GM19025 (cell line): ENCODE data around the gene KIAA1958.
A peak's percentile ranks its signal among the peaks of the same experiment; 100 is the strongest.
"Not testable (repeated sequence)": the region's sequence is repeated elsewhere in the genome, so short reads cannot be mapped to it uniquely, and the experiment has no call there.

ENCODE experiments used
- ATAC-seq: cut with Tn5 transposase; IDR thresholded peaks from one replicate; pipeline ENCODE4 v1.9.1; 2021; ENCODE audit warnings: mild to moderate bottlenecking, low read depth, moderate library complexity; ENCODE audit not compliant: unreplicated experiment

The KIAA1958 gene

DNA sequence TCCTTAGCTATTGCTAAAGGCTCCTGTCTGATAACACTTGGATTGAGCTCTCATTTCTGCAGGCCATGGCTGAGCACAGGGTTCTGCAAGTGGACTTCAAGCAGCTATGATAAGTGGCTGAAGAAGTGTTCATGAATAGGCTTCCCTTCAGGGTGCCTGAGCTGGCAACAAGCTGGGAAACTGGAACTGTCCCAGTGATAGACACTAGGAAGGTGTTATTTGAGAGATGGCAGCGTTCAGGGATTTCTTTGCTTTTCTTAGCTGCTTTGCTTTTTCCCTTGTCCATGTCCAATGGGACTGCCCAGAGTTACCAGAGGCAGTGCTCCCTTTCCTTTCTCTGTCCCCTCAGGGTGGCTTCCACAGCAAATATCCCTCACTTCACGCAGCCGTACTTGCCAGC is 155.5 kb downstream of the KIAA1958 start:
- ATAC-seq: no peak

DNA sequence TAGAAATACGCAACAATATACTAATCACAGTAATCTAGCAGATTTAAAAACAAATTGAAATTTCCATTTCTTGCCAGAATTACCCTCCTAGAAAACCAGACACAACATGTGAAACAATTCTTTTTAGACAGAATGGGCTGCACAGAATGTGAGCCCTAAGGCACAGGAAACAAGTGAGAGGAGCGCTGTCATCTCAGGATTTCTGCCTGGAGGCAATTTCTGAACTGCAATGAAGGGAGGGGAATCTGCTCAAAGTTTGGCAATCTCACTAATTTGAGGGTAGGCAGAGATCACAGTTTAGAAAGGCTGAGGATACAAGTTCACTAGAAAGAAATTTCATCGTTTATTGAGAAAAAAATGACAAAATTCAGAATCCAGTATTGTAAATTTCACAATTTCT is 161.0 kb downstream of the KIAA1958 start:
- no peak for ATAC-seq

DNA sequence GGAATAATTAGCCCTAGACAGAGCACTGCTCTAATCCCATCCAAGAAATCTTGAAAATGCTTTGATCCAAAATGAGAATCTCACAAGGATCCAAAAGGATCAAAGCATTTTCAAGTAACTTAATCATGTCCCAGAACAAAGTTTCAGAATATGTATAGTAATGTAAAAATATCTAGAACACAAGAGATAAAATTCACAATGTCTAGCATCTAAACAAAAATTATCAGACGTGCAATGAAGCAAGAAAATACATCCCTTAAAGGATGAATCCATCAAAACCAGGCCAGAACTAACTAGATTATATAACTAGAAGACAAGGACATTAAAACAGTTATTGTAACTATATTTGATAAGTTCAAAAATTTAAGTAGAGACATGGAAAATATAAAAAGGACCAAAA is 162.0 kb downstream of the KIAA1958 start:
- no peak for ATAC-seq

DNA sequence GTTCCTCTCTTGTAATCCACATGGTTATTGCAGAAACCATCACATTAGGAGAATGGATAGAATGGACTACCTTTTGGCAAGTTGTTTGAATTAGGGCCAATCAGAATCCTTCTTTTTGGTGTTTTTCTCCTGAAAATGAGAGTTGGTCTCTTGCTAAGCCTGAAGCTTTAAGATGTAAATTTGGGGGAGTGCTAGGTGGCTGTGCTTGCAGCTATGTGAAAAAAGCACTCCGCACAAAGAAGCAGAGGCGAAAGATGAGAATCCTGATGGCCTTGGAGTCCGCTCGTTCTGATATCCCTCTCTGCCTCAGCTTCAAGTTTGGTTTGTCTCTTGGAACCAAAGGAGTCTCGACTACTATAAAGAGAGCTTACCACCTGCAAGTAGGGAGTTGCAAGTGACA is 167.7 kb downstream of the KIAA1958 start:
- ATAC-seq: no peak

DNA sequence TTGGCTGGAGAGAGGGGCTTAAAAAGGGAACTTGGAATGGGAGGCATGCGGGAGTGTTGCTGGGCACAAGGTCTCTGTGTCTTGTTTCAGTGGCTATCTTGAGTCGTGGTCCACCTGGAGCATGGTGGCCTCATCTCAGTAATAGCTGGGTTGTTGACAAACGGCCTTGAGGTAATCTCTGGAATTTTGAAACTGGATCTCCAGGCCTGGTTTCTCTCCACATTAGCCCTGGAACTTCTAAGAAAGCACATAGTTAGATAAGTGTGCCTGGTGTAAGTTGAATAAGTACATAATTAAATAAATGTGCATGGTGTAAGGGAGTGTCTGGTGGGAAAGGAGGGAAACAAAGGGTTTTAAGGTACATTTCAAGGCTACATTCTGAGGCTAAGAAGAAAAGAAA is 169.0 kb downstream of the KIAA1958 start:
- ATAC-seq: no peak

DNA sequence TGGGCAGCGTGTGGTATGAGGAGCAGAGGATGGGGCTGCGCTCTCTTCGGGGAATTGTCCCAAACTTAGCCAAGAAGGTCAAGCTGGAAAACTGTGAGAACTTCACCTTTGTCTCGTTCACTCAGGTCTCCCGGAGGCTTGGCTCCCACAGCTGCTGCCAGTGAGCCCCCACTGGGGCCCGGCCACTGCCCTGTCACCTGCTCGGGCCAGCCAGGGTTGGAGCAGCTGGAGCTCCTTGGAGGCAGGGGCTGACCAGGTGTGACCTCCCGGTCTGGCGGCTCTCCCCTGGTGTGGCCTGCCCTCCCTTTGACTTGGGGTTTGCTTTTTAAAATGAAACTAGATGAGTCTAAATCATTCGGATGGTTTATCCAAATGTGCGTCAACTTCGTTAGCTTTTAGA is 173.3 kb downstream of the KIAA1958 start:
- ATAC-seq: no peak

DNA sequence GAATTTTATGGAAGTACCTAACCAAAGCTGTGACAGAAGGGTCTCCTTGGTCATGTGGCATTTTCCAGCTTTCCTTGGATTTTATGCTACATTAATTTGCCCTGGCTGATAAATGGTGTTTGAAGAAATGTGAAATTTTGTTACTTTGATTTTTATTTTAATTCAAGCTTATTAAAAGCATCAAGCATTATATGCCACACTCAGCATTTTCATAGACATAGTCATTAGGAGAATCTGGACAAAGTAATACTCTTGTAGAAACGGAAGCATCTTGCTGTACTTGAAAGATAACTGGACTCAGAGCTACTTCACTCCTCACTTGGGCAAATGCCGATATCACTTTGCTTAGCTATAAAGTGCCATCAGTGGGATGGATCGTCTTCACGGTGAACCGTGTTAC is 177.1 kb downstream of the KIAA1958 start:
- no peak for ATAC-seq

DNA sequence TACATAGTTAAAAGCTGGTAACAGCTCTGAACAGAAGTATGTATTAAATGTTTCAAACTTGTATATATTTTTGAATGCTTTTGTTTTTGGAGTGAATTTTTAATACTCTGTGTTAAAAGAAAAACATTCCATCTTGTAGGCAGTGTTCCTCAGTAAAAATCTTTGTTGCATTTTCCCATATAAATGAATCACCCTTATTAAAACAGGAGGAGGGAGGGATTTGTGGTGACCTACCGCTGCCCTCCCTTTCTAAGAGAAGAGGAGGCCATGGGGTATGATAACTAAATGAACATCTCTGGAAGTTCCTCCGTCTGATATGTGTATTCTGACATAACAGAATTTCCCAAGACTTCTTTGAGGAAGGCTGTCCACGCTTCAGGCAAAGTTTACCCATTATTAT is 177.9 kb downstream of the KIAA1958 start:
- no peak for ATAC-seq

DNA sequence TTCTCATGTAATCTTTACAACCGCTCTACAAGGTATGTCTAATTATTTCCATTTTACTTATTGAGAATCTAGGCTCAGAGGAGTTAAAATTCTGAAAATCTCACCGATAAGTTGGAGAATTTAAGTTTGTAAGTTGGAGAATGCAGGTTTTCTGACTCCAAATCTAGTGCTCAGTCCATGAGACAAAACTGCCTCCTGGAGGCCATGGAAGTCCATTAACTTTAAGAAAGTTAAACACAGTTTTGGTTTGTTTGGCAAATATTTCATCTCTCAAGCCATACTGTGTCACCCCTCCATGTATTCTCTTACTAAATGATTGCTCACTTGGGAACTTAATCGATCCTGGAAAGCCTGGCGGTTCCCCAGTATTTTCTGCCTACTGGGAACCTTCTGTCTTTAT is 178.7 kb downstream of the KIAA1958 start:
- no peak for ATAC-seq

DNA sequence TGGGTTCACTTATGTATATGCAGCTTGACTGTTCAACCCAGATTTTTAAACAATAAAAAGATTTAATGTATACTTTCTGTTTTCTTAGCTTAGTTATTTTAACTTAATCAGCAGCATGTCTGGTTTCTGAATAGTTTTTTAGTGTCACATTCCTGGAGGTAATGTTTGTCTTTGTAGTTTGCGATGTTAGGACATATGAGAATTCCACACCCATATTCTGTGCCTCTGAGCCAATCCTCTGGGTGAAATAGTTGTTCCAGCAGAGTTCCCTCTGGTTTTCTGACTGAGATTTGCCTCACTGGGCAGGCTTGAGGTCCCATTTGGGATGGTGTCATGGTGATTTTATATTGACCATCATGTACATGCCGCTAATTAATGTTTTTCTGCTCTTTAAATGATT is 182.7 kb downstream of the KIAA1958 start:
- ATAC-seq: no peak

DNA sequence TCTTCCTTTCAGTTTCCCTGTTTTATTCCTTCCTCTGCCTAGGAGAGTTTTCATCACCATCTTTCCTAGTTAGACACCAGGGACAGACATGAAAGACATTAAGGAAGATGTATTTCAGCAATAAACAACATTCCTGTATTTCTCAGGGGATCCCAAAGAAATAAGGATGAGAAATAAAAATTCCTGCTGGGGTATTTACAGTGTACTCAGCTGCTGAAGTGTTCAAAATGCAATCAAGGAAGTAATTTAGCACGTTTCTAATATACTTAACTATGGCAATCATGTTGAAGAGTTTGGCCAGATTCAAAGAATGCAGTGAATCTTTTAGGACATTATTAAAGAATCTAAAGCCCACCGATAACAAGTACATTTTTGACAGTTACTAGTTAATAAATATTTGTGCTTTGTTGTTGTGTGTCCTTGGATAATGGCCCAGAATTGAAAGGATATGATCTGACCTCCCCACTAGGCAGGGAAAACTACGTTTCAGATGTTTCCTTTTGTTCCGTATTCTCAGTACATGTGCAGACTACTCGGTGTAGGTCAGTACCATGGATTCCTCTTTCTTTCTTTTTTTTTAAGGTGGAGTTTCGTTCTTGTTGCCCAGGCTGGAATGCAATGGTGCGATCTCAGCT is 184.5 kb downstream of the KIAA1958 start:
- ATAC-seq: no peak

DNA sequence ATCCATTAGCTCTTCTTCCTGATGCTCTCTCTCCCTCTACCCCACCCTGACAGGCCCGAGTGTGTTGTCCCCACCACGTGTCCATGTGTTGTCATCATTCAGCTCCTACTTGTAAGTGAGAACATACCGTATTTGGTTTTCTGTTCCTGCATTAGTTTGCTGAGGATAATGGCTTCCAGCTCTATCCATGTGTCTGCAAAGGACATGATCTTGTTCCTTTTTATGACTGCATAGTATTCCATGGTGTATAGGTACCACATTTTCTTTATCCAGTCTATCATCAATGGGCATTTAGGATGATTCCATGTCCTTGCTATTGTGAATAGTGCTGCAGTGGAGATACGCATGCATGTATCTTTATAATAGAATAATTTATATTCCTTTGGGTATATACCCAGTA is 186.6 kb downstream of the KIAA1958 start:
- ATAC-seq: not testable (repeated sequence)

DNA sequence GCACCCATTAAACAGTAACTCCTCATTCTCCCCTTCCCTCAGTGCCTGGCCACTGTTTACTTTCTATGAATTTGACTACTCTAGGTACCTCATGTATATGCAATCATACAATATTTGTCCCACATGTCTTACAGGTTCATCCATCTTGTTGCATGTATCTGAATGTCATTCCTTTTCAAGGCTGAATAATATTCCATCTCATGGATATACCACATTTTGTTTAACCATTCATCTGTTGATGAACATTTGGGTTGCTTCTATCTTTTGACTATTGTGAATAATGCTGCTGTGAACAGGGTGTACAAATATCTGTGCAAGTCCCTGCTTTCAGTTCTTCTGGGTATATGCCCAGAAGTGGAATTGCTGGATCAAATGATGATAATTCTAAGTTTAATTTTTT is 190.4 kb downstream of the KIAA1958 start:
- ATAC-seq: no peak

DNA sequence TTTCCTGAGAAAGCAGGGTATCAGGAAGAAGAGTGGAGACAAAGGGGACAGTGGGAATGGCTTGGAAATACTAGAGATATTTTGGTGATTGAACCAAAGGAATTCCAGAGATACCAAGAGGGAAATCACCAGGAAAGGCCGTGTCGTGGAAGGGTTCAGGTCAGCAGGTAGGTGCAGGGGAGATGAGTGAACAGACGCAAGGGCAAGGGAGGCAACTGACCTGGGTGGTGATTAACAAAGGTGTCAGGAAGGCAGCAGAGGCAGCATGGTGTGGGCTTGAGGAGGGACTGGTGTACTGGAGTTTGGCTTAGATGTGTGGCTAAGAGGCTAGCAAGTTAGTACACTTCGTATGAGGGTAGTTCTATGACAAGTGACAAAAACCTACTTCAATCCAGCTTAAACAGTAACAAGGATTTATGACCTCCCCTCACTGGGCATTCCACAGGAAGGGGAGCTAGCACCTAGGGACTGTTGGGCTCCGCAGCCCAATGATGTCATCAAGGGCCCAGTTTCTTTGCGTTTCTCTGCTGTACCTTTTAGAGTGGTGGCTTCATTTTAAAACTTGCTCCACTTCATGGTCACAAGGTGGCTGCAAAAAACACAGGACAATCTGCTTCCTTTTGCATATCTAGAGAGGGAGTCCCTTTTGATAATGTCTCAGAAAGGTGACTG is 194.2 kb downstream of the KIAA1958 start:
- ATAC-seq: no peak

DNA sequence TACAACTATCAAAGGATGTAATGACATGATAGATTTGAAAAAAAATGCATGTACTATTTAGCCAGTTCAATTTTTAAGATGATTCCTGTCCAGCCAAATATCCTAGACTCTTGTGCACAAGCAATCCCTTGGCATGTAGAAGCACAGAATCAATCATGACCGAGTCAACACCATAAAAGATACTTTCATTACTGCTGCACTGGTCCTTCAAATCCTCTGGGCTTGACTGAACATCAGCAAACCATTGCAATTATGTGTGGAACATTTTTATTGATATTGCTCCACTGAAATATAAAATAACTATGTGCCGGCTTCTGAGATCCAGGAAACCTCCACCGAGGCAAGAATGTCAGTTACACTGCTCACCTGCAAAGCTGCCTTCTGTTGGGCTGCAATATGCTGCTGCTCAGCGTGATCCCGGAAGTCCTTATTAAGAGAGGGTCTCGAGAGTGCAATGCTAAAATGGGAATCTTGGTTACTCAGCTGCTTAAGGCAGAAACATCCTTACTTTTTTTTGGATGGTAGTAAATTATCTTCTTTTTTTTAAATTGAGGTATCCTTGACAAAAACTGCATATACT is 202.6 kb downstream of the KIAA1958 start:
- no peak for ATAC-seq

DNA sequence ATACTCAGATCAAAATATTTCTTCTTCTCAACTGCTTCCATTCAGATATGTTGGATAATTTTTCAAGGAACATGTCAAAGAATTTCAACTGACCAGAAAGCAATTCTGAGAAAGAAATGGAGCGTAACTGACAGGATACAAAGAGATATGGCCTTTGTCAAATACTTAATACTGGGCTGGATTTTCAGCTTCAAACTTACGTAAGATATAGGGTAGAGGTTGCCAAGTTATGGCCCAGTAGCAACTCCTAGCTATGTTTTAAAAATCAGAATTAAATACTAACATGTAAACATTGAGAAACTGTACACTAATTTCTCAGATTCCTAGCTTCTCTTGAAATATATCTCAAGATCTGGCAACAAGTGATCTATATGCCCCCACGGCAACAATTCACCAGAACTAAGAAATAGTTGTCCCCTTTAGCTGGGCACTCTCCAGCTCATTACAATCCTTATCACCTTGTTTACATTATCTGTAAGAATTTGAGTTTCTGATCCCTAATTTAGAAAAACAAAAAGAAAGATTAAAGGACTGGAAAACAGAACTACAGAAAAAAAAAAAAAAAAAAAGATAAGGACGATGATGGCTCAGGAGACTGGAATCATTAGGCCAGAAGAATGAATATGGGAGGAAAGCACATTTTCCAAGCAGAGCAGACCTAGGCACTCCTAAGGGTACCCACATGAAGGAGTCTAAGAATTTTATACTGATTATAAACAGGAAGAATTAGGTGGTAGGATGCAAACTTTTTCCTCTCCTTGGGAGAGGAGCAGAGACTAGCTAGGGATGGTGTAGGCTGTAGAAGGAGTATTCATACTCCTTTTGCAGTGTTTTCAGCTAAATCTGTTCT is 208.3 kb downstream of the KIAA1958 start:
- ATAC-seq: no peak

DNA sequence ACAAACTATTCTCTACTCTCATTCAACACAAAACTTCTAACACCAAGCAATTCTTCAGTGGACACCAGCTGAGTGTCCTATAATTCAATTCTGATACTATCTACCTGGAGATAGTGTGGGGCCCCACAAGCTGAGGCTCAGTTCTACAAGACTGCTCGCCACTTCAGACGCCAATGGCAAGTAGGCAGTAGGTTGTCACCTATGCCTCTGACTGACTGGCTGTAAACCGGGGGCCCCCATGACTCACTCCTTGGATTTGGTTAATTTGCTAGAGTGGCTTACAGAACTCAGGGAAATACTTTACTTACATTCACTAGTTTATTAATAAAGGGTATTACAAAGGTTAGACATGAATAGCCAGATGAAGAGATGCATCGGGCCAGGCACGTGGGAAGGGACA is 209.8 kb downstream of the KIAA1958 start:
- ATAC-seq: no peak

DNA sequence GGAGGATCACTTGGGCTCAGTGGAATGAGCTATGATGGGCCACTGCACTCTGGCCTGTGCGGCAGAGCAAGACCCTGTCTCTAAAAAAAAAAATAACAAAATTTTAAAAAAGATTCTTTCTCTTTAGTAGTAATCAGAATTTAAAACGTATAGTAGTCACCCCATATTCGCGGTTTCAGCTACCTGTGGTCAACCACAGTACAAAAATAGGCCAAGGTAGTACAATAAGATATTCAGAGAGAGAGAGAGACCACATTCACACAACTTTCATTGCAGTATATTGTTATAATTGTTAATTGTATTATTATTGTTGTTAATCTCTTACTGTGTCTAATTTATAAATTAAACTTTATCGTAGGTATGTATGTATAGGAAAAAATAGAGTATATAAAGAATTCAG is 212.6 kb downstream of the KIAA1958 start:
- peak; percentile 64 for ATAC-seq

DNA sequence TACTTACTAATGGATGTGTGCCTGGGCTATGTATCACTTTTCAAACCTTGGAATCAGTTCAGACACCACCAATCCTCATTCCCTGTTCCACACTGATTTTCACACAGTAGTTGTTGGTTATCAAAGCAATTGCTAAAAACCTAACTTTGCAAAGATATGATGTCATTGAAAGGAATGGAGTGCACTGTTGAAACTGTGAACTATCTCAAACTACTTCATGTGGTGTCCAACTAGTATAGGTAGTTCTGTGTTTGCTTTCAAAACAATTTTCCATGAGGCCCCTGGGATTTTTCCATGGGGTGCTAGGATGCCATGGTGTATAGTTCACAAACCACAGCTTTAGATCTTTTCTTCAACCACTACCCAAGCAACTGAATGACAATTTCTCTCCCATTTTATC is 213.5 kb downstream of the KIAA1958 start:
- ATAC-seq: no peak

DNA sequence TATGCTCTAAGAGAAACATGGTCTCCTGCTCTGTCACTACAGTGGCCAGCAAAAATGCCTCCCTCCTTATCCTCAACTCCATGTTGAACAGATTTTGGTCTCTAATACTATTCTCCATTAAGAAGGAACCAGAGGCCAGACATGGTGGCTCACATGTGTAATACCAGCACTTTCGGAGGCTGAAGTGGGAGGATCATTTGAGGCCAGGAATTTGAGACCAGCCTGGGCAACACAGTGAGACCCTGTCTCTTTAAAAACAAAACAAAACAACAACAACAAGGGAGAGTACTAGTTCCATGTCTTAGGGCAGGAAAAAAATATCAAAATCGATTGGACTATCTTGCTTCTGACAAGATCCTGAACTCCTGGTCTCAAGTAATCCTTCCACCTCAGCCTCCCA is 216.7 kb downstream of the KIAA1958 start:
- no peak for ATAC-seq

DNA sequence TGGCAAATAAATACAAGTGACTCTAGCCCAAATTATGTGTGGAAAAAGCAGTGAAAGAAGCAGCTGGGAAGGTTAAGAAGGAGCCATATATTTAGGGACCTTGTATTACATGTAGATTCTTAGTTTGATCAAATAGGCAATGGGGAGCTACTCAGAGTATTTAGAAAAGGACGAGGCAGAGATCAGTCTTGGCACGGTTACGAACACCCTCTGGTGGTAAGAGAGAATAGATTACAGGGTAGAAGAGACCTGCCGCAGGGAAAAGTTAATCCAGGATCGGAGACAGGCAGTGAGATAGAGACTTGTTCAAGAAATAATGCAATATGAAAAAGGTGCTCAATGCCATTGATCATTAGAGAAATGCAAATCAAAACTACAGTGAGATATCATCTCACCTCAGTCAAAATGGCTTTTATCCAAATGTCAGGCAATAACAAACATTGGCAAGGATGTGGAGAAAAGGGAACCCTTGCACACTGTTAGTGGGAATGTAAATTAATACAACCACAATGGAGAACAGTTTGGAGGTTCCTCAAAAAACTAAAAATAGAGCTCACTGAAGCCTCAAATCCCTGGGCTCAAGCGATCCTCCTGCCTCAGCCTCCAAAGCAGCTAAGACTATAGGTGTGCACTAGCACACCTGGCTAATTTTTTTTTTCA is 219.3 kb downstream of the KIAA1958 start:
- ATAC-seq: no peak
